Urinary bladder (tissue), 4 donors: ENCODE measurements around the gene ATF2. TPM values are rescaled to one million over a fixed set of nuclear protein-coding genes. Genes with fewer than 3 reads are reported as not detected.

ENCODE experiments used
- DNase-seq: peaks from one replicate; pipeline ENCODE4 v3.0.0-alpha.2; 2015; ENCODE audit errors: extremely low spot score
- H3K27ac ChIP-seq: one replicate; pipeline ENCODE4 v1.5.1; 2013; ENCODE audit warnings: low read depth, mild to moderate bottlenecking, moderate library complexity
- H3K36me3 ChIP-seq: one replicate; pipeline ENCODE4 v1.6.1; 2013; ENCODE audit warnings: mild to moderate bottlenecking, moderate library complexity; ENCODE audit not compliant: insufficient read depth
- H3K4me1 ChIP-seq: one replicate; pipeline ENCODE4 v1.6.1; 2013; ENCODE audit warnings: mild to moderate bottlenecking, moderate library complexity; ENCODE audit not compliant: insufficient read depth
- H3K4me3 ChIP-seq: one replicate; pipeline ENCODE4 v1.5.1; 2013; ENCODE audit warnings: low read depth, low read length
- WGBS: extraction: QIAGEN DNeasy Blood & Tissue Kit; methylation state at CpG from one replicate; pipeline ENCODE4 v1.1.7; 2013; 5-methylcytosine and 5-hydroxymethylcytosine counted together
- polyA plus RNA-seq: library from polyadenylated mRNA; stranded (reverse); fragments of 200-250 nt; gene quantifications from one replicate; pipeline ENCODE4 v1.2.3, GENCODE V29; 2013
- total RNA-seq: library from RNA; depleted of rRNA; stranded (reverse); fragments of >200 nt; gene quantifications from one replicate; pipeline ENCODE4 v1.2.3, GENCODE V29; 2014
- donor health status: healthy with polysubstance abuse.
- donor health status: healthy.

ATF2 gene
- 117 TPM for total RNA-seq
- polyA plus RNA-seq = 20.4 TPM

- Histone ChIP-seq H3K36me3 (peaks cover 2% of the 10 kb centered on the region), H3K27ac (peak within 1 kb of the TSS; percentile 93), H3K4me3 (peak within 1 kb of the TSS; percentile 76), H3K4me1 (no peaks in the 10 kb centered on the region)
- peak; percentile 99 for DNase-seq
- under 1% methylated on average over 56 of the region's 56 CpGs for WGBS
These were observed at the start of gene ATF2 for GRCh38 chr2:175167792-175168563. TSS of gene ATF2 (minus strand) at chr2:175168203. CDS start at chr2:175136443, 31,760 bp downstream.

- H3K4me1 ChIP-seq = no peaks in the 10 kb centered on the region
- 71% methylated on average over 6 of the region's 6 CpGs for WGBS
- DNase-seq = no peak
- no peak overlapping the region for H3K27ac ChIP-seq
- no peaks in the 10 kb centered on the region for H3K36me3 ChIP-seq
- no peak overlapping the region for H3K4me3 ChIP-seq
These were observed 39.9 kb upstream of the ATF2 start for GRCh38 chr2:175207741-175208438.

GRCh38 chr2:175206866-175207265, 38.9 kb upstream of the ATF2 start:
- Histone ChIP-seq H3K36me3 (no peaks in the 10 kb centered on the region), H3K27ac (no peak overlapping the region), H3K4me1 (no peaks in the 10 kb centered on the region), H3K4me3 (no peak overlapping the region)
- DNase-seq = no peak
- WGBS = 91% methylated on average over 3 of the region's 3 CpGs

GRCh38 chr2:175205523-175205922, 37.5 kb upstream of the ATF2 start:
- H3K4me3 ChIP-seq = no peak overlapping the region
- H3K27ac ChIP-seq = no peak overlapping the region
- H3K4me1 ChIP-seq = no peaks in the 10 kb centered on the region
- 86% methylated on average over 3 of the region's 3 CpGs for WGBS
- DNase-seq = no peak
- no peaks in the 10 kb centered on the region for H3K36me3 ChIP-seq

- peak; percentile 20 for DNase-seq
- H3K4me3 ChIP-seq = no peak overlapping the region
- no peaks in the 10 kb centered on the region for H3K36me3 ChIP-seq
- WGBS = 32% methylated on average over 12 of the region's 12 CpGs
- H3K4me1 ChIP-seq = no peaks in the 10 kb centered on the region
- no peak overlapping the region for H3K27ac ChIP-seq
These were observed 35.9 kb upstream of the ATF2 start for GRCh38 chr2:175203621-175204496.

GRCh38 chr2:175195012-175195411, 27.0 kb upstream of the ATF2 start:
- no peak for DNase-seq
- Histone ChIP-seq H3K27ac (no peak overlapping the region), H3K36me3 (no peaks in the 10 kb centered on the region), H3K4me3 (no peak overlapping the region), H3K4me1 (no peaks in the 10 kb centered on the region)

GRCh38 chr2:175188761-175189160, 20.8 kb upstream of the ATF2 start:
- 30% methylated on average over 1 of the region's 1 CpG for WGBS
- H3K27ac ChIP-seq = no peak overlapping the region
- H3K4me1 ChIP-seq = no peaks in the 10 kb centered on the region
- DNase-seq = no peak
- no peaks in the 10 kb centered on the region for H3K36me3 ChIP-seq
- no peak overlapping the region for H3K4me3 ChIP-seq

GRCh38 chr2:175187378-175187777, 19.4 kb upstream of the ATF2 start:
- no peak overlapping the region for H3K27ac ChIP-seq
- no peak for DNase-seq
- no peaks in the 10 kb centered on the region for H3K4me1 ChIP-seq
- H3K4me3 ChIP-seq = no peak overlapping the region
- H3K36me3 ChIP-seq = no peaks in the 10 kb centered on the region
- 92% methylated on average over 1 of the region's 1 CpG for WGBS

- Histone ChIP-seq H3K36me3 (peaks cover 2% of the 10 kb centered on the region), H3K4me3 (no peak overlapping the region), H3K27ac (no peak overlapping the region), H3K4me1 (no peaks in the 10 kb centered on the region)
- no peak for DNase-seq
- WGBS = 82% methylated on average over 2 of the region's 2 CpGs
These were observed 15.7 kb upstream of the ATF2 start for GRCh38 chr2:175183674-175184073.

- peak overlapping the region; percentile 71 for H3K4me3 ChIP-seq
- peak overlapping the region; percentile 46 for H3K27ac ChIP-seq
- no peaks in the 10 kb centered on the region for H3K4me1 ChIP-seq
- no peak for DNase-seq
- peaks cover 5% of the 10 kb centered on the region for H3K36me3 ChIP-seq
- WGBS = 63% methylated on average over 5 of the region's 5 CpGs
These were observed 13.9 kb upstream of the ATF2 start for GRCh38 chr2:175181877-175182308.

- Histone ChIP-seq H3K27ac (peak within 1 kb of the TSS; percentile 85), H3K4me3 (peak within 1 kb of the TSS; percentile 71), H3K4me1 (no peaks in the 10 kb centered on the region), H3K36me3 (peaks cover 5% of the 10 kb centered on the region)
- under 1% methylated on average over 53 of the region's 53 CpGs for WGBS
- peak; percentile 92 for DNase-seq
These were observed 13.3 kb upstream of the ATF2 start, which contains the start of gene ATP5MC3 for GRCh38 chr2:175181104-175181876. TSS of gene ATP5MC3 (minus strand) at chr2:175181710. CDS start at chr2:175181393, 317 bp downstream.

- H3K4me1 ChIP-seq = no peaks in the 10 kb centered on the region
- peaks cover 5% of the 10 kb centered on the region for H3K36me3 ChIP-seq
- no peak for DNase-seq
- peak overlapping the region; percentile 71 for H3K4me3 ChIP-seq
- H3K27ac ChIP-seq = peak overlapping the region; percentile 85
- WGBS = 6% methylated on average over 10 of the region's 10 CpGs
These were observed 12.7 kb upstream of the ATF2 start for GRCh38 chr2:175180701-175181103.

- WGBS = 64% methylated on average over 5 of the region's 5 CpGs
- H3K4me3 ChIP-seq = no peak overlapping the region
- DNase-seq = no peak
- peaks cover 5% of the 10 kb centered on the region for H3K36me3 ChIP-seq
- no peaks in the 10 kb centered on the region for H3K4me1 ChIP-seq
- H3K27ac ChIP-seq = no peak overlapping the region
These were observed 8.6 kb upstream of the ATF2 start for GRCh38 chr2:175176624-175177023.
